Uterus (tissue), 2 donors: Measurements from ENCODE around the gene CGN.

Source experiments
- POLR2A ChIP-seq, 2 donors: fragments of 450-650 bp; IDR thresholded peaks; one replicate each; pipeline ENCODE4 v1.6.1; 2016; ENCODE audit warnings: antibody characterized with exemption in 2 of 2, mild to moderate bottlenecking in 1 of 2, moderate library complexity in 1 of 2
- TF ChIP-seq, protein P1 (sequence below), 4 experiments: fragments of 200-600 bp in 2 of 4; fragments of 450-650 bp in 2 of 4; sonication (generic) in 2 of 4; IDR thresholded peaks; one replicate each; pipeline ENCODE4 v1.5.1; 2016 to 2019; ENCODE audit warnings: antibody characterized with exemption in 4 of 4, mild to moderate bottlenecking in 2 of 4, moderate library complexity in 1 of 4

- TF ChIP-seq, protein P1, sequence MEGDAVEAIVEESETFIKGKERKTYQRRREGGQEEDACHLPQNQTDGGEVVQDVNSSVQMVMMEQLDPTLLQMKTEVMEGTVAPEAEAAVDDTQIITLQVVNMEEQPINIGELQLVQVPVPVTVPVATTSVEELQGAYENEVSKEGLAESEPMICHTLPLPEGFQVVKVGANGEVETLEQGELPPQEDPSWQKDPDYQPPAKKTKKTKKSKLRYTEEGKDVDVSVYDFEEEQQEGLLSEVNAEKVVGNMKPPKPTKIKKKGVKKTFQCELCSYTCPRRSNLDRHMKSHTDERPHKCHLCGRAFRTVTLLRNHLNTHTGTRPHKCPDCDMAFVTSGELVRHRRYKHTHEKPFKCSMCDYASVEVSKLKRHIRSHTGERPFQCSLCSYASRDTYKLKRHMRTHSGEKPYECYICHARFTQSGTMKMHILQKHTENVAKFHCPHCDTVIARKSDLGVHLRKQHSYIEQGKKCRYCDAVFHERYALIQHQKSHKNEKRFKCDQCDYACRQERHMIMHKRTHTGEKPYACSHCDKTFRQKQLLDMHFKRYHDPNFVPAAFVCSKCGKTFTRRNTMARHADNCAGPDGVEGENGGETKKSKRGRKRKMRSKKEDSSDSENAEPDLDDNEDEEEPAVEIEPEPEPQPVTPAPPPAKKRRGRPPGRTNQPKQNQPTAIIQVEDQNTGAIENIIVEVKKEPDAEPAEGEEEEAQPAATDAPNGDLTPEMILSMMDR (IDR thresholded peaks at IDR 0.05) = no peak
- no peak for TF ChIP-seq POLR2A (IDR thresholded peaks at IDR 0.05)
These were observed 57.5 kb downstream of the CGN start for GRCh38 chr1:151568626-151569088.
